NT2/D1 (cell line): ENCODE measurements around the gene SYAP1.

Experiments used
- SUZ12 ChIP-seq: IDR thresholded peaks from 2 replicates; pipeline ENCODE4 v1.6.1; 2011; ENCODE audit not compliant: insufficient read length, insufficient read depth; ENCODE audit errors: extremely low read depth
- YY1 ChIP-seq: IDR thresholded peaks from 2 replicates; pipeline ENCODE4 v1.6.1; 2011; ENCODE audit not compliant: insufficient read length, insufficient read depth
- ZNF274 ChIP-seq: IDR thresholded peaks from 2 replicates; pipeline ENCODE4 v1.6.1; 2011; ENCODE audit warnings: mild to moderate bottlenecking, low read depth, low read length

GRCh38 chrX:16700734-16701133, 18.7 kb upstream of the SYAP1 start:
- TF ChIP-seq YY1 = no peak
- no peak for TF ChIP-seq SUZ12
- TF ChIP-seq ZNF274 = no peak
